ENCODE measurements around the gene PCED1B. TPM values are rescaled to one million over a fixed set of nuclear protein-coding genes. Genes with fewer than 3 reads are reported as not detected.

PCED1B gene
- total and polyA plus RNA-seq, 2 experiments from 2014 or later: 5.1 to 6.6 TPM

GRCh38 chr12:47033789-47034555 lies 45.4 kb upstream of the PCED1B start:
- no peaks in the 10 kb centered on the region for H3F3A ChIP-seq (replicated peaks; ENCODE audit: low read depth)
- no peaks in the 10 kb centered on the region for H3K9me2 ChIP-seq (ENCODE audit: insufficient read depth)
- H3K27ac ChIP-seq (ENCODE audit: low read depth): no peak overlapping the region
- Mint-ChIP-seq H3K27me3 (ENCODE audit: insufficient read depth, low read depth, poor library complexity) (no peaks in the 10 kb centered on the region), H3K27ac (peak overlapping the region; percentile 74), H3K4me3 (no peak overlapping the region), H3K4me1 (peaks cover 23% of the 10 kb centered on the region), H3K9me3 (no peaks in the 10 kb centered on the region), H3K36me3 (ENCODE audit: low read depth) (no peaks in the 10 kb centered on the region)
- H3K4me3 ChIP-seq: no peak overlapping the region
- H2AFZ ChIP-seq: no peak overlapping the region
- H3K4me2 ChIP-seq: peak overlapping the region; percentile 13; the same call in 1 of the 2 replicates
- no peaks in the 10 kb centered on the region for H4K20me1 ChIP-seq (replicated peaks; ENCODE audit: insufficient read depth)
- TF ChIP-seq ZNF114 (CRISPR knock-in tag; IDR thresholded peaks at IDR 0.05): no peak
- ATAC-seq (peak; percentile 47), DNase-seq (ENCODE audit: low spot score) (no peak)
- no peaks in the 10 kb centered on the region for H3K79me2 ChIP-seq (replicated peaks; ENCODE audit: insufficient read depth)
- no peaks in the 10 kb centered on the region for H3K36me3 ChIP-seq (ENCODE audit: insufficient read depth)
- peaks cover 17% of the 10 kb centered on the region for H3K4me1 ChIP-seq (ENCODE audit: insufficient read depth)
- no peaks in the 10 kb centered on the region for H3K27me3 ChIP-seq (ENCODE audit: insufficient read depth)

GRCh38 chr12:47034661-47035060 lies 44.8 kb upstream of the PCED1B start:
- TF ChIP-seq STAT1 (IDR thresholded peaks at IDR 0.05; ENCODE audit: unreplicated experiment): no peak
- no peak for TF ChIP-seq CTCF (conservative IDR thresholded peaks at IDR 0.05; ENCODE audit: low read depth in 2 of 2)
- TF ChIP-seq ETS1 (IDR thresholded peaks at IDR 0.05): no peak
- TF ChIP-seq REST (IDR thresholded peaks at IDR 0.05; ENCODE audit: unreplicated experiment): no peak
- TF ChIP-seq EZH2phosphoT487 (IDR thresholded peaks at IDR 0.05; ENCODE audit: unreplicated experiment): no peak
- TF ChIP-seq ZNF114 (CRISPR knock-in tag; IDR thresholded peaks at IDR 0.05): no peak
- H3K9me3 Mint-ChIP-seq: no peaks in the 10 kb centered on the region
- no peak overlapping the region for H3K27ac ChIP-seq (ENCODE audit: low read depth)
- no peaks in the 10 kb centered on the region for H3K27me3 Mint-ChIP-seq (ENCODE audit: insufficient read depth, low read depth, poor library complexity)
- H3K9me2 ChIP-seq (ENCODE audit: insufficient read depth): no peaks in the 10 kb centered on the region
- H3F3A ChIP-seq (replicated peaks; ENCODE audit: low read depth): no peaks in the 10 kb centered on the region
- no peaks in the 10 kb centered on the region for H3K27me3 ChIP-seq (ENCODE audit: insufficient read depth)
- no peak overlapping the region for H3K4me2 ChIP-seq
- no peaks in the 10 kb centered on the region for H4K20me1 ChIP-seq (replicated peaks; ENCODE audit: insufficient read depth)
- H3K4me1 ChIP-seq (ENCODE audit: insufficient read depth): peaks cover 17% of the 10 kb centered on the region
- ATAC-seq (no peak), DNase-seq (ENCODE audit: low spot score) (no peak)
- no peak overlapping the region for H3K4me3 Mint-ChIP-seq
- H3K4me3 ChIP-seq: no peak overlapping the region
- H2AFZ ChIP-seq: peak overlapping the region; percentile 88; the same call in 1 of the 2 replicates
- H3K4me1 Mint-ChIP-seq: peaks cover 23% of the 10 kb centered on the region
- H3K27ac Mint-ChIP-seq: no peak overlapping the region
- H3K36me3 Mint-ChIP-seq (ENCODE audit: low read depth): no peaks in the 10 kb centered on the region
- H3K79me2 ChIP-seq (replicated peaks; ENCODE audit: insufficient read depth): no peaks in the 10 kb centered on the region
- H3K36me3 ChIP-seq (ENCODE audit: insufficient read depth): no peaks in the 10 kb centered on the region

Data from GM23338 (cell line).